H9 (cell line): ENCODE results near the gene DGKG. TPM values are rescaled to one million over a fixed set of nuclear protein-coding genes. Genes with fewer than 3 reads are reported as not detected.

ENCODE experiments used
- DNase-seq: peaks from one replicate; pipeline ENCODE4 v3.0.0-alpha.2; 2017
- H2AFZ ChIP-seq: one replicate; pipeline ENCODE4 v1.6.1; 2013; ENCODE audit warnings: mild to moderate bottlenecking, low read length, control low read depth, moderate library complexity
- H2AK5ac ChIP-seq: 2 replicates; pipeline ENCODE4 v1.6.1; 2013; ENCODE audit warnings: low read length, control low read depth, mixed read lengths; ENCODE audit not compliant: insufficient read length
- H2BK120ac ChIP-seq: one replicate; pipeline ENCODE4 v1.6.1; 2013; ENCODE audit warnings: low read depth, mild to moderate bottlenecking, low read length, control low read depth, inconsistent platforms; ENCODE audit not compliant: poor library complexity, severe bottlenecking
- H2BK12ac ChIP-seq: 2 replicates; pipeline ENCODE4 v1.6.1; 2013; ENCODE audit warnings: low read length, control low read depth, mixed read lengths, low read depth; ENCODE audit not compliant: insufficient read length
- H2BK15ac ChIP-seq: 2 replicates; pipeline ENCODE4 v1.6.1; 2013; ENCODE audit warnings: low read depth, low read length, control low read depth
- H2BK20ac ChIP-seq: one replicate; pipeline ENCODE4 v1.6.1; 2013; ENCODE audit warnings: low read depth, mild to moderate bottlenecking, low read length, control low read depth, inconsistent platforms; ENCODE audit not compliant: poor library complexity, severe bottlenecking
- H2BK5ac ChIP-seq: 2 replicates; pipeline ENCODE4 v1.6.1; 2013; ENCODE audit warnings: low read length, control low read depth, mixed read lengths; ENCODE audit not compliant: insufficient read length
- H3K14ac ChIP-seq: 2 replicates; pipeline ENCODE4 v1.6.1; 2013; ENCODE audit warnings: low read length, control low read depth; ENCODE audit not compliant: insufficient read depth
- H3K18ac ChIP-seq: 2 replicates; pipeline ENCODE4 v1.6.1; 2013; ENCODE audit warnings: low read depth, mild to moderate bottlenecking, mixed read lengths, low read length, control low read depth; ENCODE audit not compliant: insufficient read length
- H3K23ac ChIP-seq: 2 replicates; pipeline ENCODE4 v1.6.1; 2013; ENCODE audit warnings: low read length, control low read depth, mixed read lengths, low read depth; ENCODE audit not compliant: insufficient read length
- H3K23me2 ChIP-seq: 2 replicates; pipeline ENCODE4 v1.6.1; 2013; ENCODE audit warnings: low read depth, mild to moderate bottlenecking, mixed read lengths, low read length, control low read depth; ENCODE audit not compliant: insufficient read length, poor library complexity, severe bottlenecking
- H3K27ac ChIP-seq: 2 replicates; pipeline ENCODE4 v1.5.1; 2013; ENCODE audit warnings: low read length, control low read depth, mixed read lengths, low read depth; ENCODE audit not compliant: insufficient read length
- H3K27me3 ChIP-seq: 2 replicates; pipeline ENCODE4 v1.6.1; 2013; ENCODE audit warnings: low read length, control low read depth, inconsistent platforms; ENCODE audit not compliant: insufficient read depth
- H3K4ac ChIP-seq: 2 replicates; pipeline ENCODE4 v1.6.1; 2013; ENCODE audit warnings: low read depth, mild to moderate bottlenecking, control low read depth, inconsistent platforms, low read length, moderate library complexity
- H3K4me1 ChIP-seq: 2 replicates; pipeline ENCODE4 v1.6.1; 2013; ENCODE audit warnings: low read length, control low read depth, inconsistent platforms; ENCODE audit not compliant: insufficient read depth
- H3K4me2 ChIP-seq: 2 replicates; pipeline ENCODE4 v1.6.1; 2013; ENCODE audit warnings: low read length, control low read depth, mixed read lengths; ENCODE audit not compliant: insufficient read length, insufficient read depth
- H3K56ac ChIP-seq: 2 replicates; pipeline ENCODE4 v1.6.1; 2013; ENCODE audit warnings: low read depth, mild to moderate bottlenecking, mixed read lengths, low read length, control low read depth; ENCODE audit not compliant: insufficient read length
- H3K79me1 ChIP-seq: 2 replicates; pipeline ENCODE4 v1.6.1; 2013; ENCODE audit warnings: low read depth, mild to moderate bottlenecking, moderate library complexity, low read length, control low read depth, inconsistent platforms; ENCODE audit not compliant: insufficient read depth, poor library complexity, severe bottlenecking
- H3K79me2 ChIP-seq: 2 replicates; pipeline ENCODE4 v1.6.1; 2013; ENCODE audit warnings: low read length, control low read depth, inconsistent platforms; ENCODE audit not compliant: insufficient read depth
- H3K9ac ChIP-seq: 2 replicates; pipeline ENCODE4 v1.6.1; 2013; ENCODE audit warnings: low read length, control low read depth, mixed read lengths; ENCODE audit not compliant: insufficient read length; ENCODE audit errors: extremely low read depth
- H3K9me3 ChIP-seq: one replicate; pipeline ENCODE4 v1.6.1; 2013; ENCODE audit warnings: low read depth, low read length, inconsistent platforms; ENCODE audit not compliant: control insufficient read depth
- H3T11ph ChIP-seq: one replicate; pipeline ENCODE4 v1.6.1; 2013; ENCODE audit warnings: mild to moderate bottlenecking, low read length, control low read depth, inconsistent platforms
- H4K20me1 ChIP-seq: one replicate; pipeline ENCODE4 v1.6.1; 2013; ENCODE audit not compliant: control insufficient read depth, insufficient read length, insufficient read depth
- H4K5ac ChIP-seq: 2 replicates; pipeline ENCODE4 v1.6.1; 2013; ENCODE audit warnings: low read depth, mild to moderate bottlenecking, mixed read lengths, low read length, control low read depth; ENCODE audit not compliant: insufficient read length
- H4K8ac ChIP-seq: replicated peaks from 2 replicates; pipeline ENCODE4 v1.6.1; 2013; ENCODE audit warnings: low read length, control low read depth, mixed read lengths, low read depth; ENCODE audit not compliant: insufficient read length
- H4K91ac ChIP-seq: 2 replicates; pipeline ENCODE4 v1.6.1; 2013; ENCODE audit warnings: low read depth, mild to moderate bottlenecking, moderate library complexity, mixed read lengths, low read length, control low read depth; ENCODE audit not compliant: insufficient read length
- H3K27ac Mint-ChIP-seq, 3 experiments: 2 replicates in 2 of 3; 3 replicates in 1 of 3; pipeline ENCODE4 v1.8.0; 2020 to 2021; ENCODE audit warnings: mixed read lengths in 3 of 3, mild to moderate bottlenecking in 1 of 3, moderate library complexity in 1 of 3
- H3K27me3 Mint-ChIP-seq: 2 replicates; pipeline ENCODE4 v1.8.0; 2021; ENCODE audit warnings: low read depth, mild to moderate bottlenecking, moderate library complexity, mixed read lengths
- H3K36me3 Mint-ChIP-seq, 3 experiments: 2 replicates in 2 of 3; 3 replicates in 1 of 3; pipeline ENCODE4 v1.8.0; 2020 to 2021; ENCODE audit warnings: low read depth in 3 of 3, mixed read lengths in 3 of 3; ENCODE audit not compliant: insufficient read depth in 1 of 3
- H3K4me1 Mint-ChIP-seq, 2 experiments: 2 replicates each; pipeline ENCODE4 v1.8.0; 2020; ENCODE audit warnings: mixed read lengths in 2 of 2
- H3K4me3 Mint-ChIP-seq, 2 experiments: 2 replicates in 1 of 2; 3 replicates in 1 of 2; pipeline ENCODE4 v1.8.0; 2020 to 2021; ENCODE audit warnings: mild to moderate bottlenecking in 2 of 2, mixed read lengths in 2 of 2, moderate library complexity in 1 of 2
- H3K9me3 Mint-ChIP-seq, 2 experiments: 2 replicates in 1 of 2; 3 replicates in 1 of 2; pipeline ENCODE4 v1.8.0; 2020; ENCODE audit warnings: mild to moderate bottlenecking in 2 of 2, mixed read lengths in 2 of 2, moderate library complexity in 1 of 2
- CTCF ChIP-seq: fragments of 200-600 bp; sonication (generic); conservative IDR thresholded peaks from 3 replicates; pipeline ENCODE4 v1.8.0; 2021; ENCODE audit warnings: antibody characterized with exemption, mild to moderate bottlenecking
- WGBS: extraction: QIAGEN DNeasy Blood & Tissue Kit; methylation state at CpG from one replicate; pipeline ENCODE4 v1.1.7; 2013; ENCODE audit warnings: missing lambda C conversion rate, low lambda C conversion rate, mixed read lengths; ENCODE audit not compliant: insufficient read length; ENCODE audit errors: extremely low coverage; 5-methylcytosine and 5-hydroxymethylcytosine counted together
- total RNA-seq: library from RNA; stranded (reverse); gene quantifications from 2 replicates; pipeline ENCODE4 v1.2.1, GENCODE V29; 2021

The DGKG gene
- total RNA-seq, 1 experiment from 2014 or later: not detected

DNA sequence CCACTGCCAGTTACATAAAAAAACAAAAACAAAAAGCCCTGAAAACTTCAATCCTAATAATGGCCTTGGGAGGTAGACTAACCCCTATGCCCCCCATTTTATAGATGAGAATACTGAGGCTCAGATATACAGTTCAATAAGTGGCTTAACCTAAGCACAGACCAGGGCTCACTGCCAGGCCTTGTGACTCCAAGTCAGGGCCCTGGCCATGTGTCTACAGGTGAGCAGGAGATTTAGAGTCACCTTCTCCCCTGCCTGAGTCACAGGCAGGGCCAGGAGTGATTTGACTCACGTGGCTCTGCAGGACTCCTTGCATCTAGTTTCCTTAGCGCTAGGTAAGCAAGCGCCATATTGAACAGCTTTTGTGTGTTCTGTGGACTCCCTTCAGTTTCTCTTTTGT lies 154.5 kb downstream of the DGKG start:
- no peaks in the 10 kb centered on the region for H3K79me1 ChIP-seq
- H3K79me2 ChIP-seq: no peaks in the 10 kb centered on the region
- H3K23me2 ChIP-seq: no peaks in the 10 kb centered on the region
- no peak overlapping the region for H4K8ac ChIP-seq
- H3K9ac ChIP-seq: no peak overlapping the region
- H2BK15ac ChIP-seq: no peak overlapping the region
- no peak overlapping the region for H3K4me3 Mint-ChIP-seq
- no peak for DNase-seq
- no peak overlapping the region for H3K4me2 ChIP-seq
- no peak overlapping the region for H2AFZ ChIP-seq
- H3K27ac Mint-ChIP-seq: no peak overlapping the region
- H3K36me3 Mint-ChIP-seq: no peaks in the 10 kb centered on the region; a peak in 1 of 7 replicates
- no peak overlapping the region for H2BK120ac ChIP-seq
- no peak overlapping the region for H3K56ac ChIP-seq
- H4K91ac ChIP-seq: no peak overlapping the region
- no peaks in the 10 kb centered on the region for H4K20me1 ChIP-seq
- peaks cover 42% of the 10 kb centered on the region for H3K27me3 Mint-ChIP-seq
- no peak overlapping the region for H2BK20ac ChIP-seq
- peaks cover 29 to 34% of the 10 kb centered on the region in 2 experiments for H3K4me1 Mint-ChIP-seq
- H3K4ac ChIP-seq: no peak overlapping the region
- H4K5ac ChIP-seq: no peak overlapping the region
- H3K9me3 ChIP-seq: no peaks in the 10 kb centered on the region
- no peak overlapping the region for H3K14ac ChIP-seq
- H2BK5ac ChIP-seq: no peak overlapping the region
- TF ChIP-seq CTCF: no peak
- no CpG with 5 or more reads among the region's 3 CpGs for WGBS
- H3K4me1 ChIP-seq: peaks cover 3% of the 10 kb centered on the region
- no peak overlapping the region for H3K27ac ChIP-seq
- no peak overlapping the region for H3T11ph ChIP-seq
- H3K18ac ChIP-seq: no peak overlapping the region
- H3K9me3 Mint-ChIP-seq: no peaks in the 10 kb centered on the region
- no peak overlapping the region for H2AK5ac ChIP-seq
- H3K27me3 ChIP-seq: no peaks in the 10 kb centered on the region
- no peak overlapping the region for H3K23ac ChIP-seq
- H2BK12ac ChIP-seq: no peak overlapping the region
